Fibroblast of villous mesenchyme (primary cell): ENCODE measurements around the gene RAB35. TPM values are rescaled to one million over a fixed set of nuclear protein-coding genes. Genes with fewer than 3 reads are reported as not detected.
A peak's percentile ranks its signal among the peaks of the same experiment; 100 is the strongest.

Source experiments
- DNase-seq: peaks from one replicate; pipeline ENCODE4 v3.0.0-alpha.2; 2010; ENCODE audit warnings: low read depth
- H3K4me3 ChIP-seq: 2 replicates; pipeline ENCODE4 v1.5.1; 2011; ENCODE audit warnings: low read depth, mild to moderate bottlenecking, low read length
- CTCF ChIP-seq: IDR thresholded peaks from 2 replicates; pipeline ENCODE4 v1.5.1; 2012; ENCODE audit warnings: low read depth, mild to moderate bottlenecking, low read length; ENCODE audit not compliant: insufficient read depth
- total RNA-seq: library from RNA; depleted of rRNA; stranded (reverse); fragments of >200 nt; gene quantifications from 2 replicates; pipeline ENCODE4 v1.2.3, GENCODE V29; 2012

The RAB35 gene
- total RNA-seq, 1 donor, result 24.6 TPM

DNA sequence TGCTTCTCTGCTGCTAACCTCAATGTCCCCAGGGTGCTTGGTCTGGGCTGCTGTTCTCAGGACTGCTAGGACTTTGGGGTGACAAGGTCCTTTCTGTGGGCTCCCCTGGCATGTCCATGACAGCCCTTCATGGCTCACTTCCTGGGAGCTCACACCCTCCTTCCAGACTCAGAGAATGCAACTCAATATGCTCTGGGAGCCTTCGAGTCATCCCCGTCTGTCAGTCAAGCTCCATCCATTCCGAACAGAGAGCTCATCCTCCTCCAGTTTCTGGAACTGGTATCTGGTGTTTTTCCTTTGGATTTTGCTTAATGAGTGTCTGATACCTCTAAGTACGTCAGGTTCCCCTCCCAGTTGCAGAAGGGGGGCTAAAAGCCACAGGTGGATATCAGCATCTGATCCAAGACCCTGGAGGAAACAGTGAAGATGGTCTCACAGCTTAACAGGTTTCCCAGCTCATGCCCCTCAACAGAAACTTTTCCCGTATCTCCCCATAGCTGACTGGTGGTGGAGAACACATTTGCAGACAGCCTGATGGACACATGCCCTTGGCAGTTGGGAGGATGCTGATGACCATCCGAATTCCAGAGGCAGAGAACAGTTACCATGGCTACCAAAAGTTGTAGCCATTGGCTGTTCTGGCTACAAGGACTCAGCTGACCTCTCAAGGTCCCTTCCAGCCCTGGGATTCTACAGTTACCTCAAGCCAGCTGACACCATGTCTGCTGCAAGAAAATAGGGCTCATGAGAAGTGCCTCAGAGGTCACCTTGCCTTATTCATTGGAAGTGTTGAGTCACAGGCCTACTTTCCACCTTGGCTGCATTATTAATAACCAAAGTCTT is 9.5 kb upstream of the RAB35 start:
- no peak for TF ChIP-seq CTCF
- H3K4me3 ChIP-seq, result no peak overlapping the region
- peak; percentile 17 for DNase-seq

DNA sequence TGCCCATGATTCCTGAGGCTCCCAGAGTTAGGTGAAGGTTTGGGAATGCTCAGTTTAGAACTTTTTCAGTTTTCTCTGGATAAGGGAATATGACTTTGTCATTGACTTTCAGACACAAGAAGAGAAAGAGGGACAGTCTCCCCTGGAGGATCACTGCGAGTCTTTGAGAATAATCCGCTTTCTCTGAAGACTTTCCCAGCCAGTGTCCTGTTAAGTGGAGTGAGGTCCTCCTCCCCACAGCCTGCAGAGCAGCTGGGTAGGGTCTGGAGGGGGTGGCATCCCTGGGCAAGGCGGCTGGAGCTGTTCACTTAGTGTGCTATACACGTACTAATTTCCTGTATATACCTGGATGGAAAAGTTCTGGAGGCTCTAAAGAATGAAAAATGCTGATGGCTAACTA is 8.5 kb upstream of the RAB35 start:
- no peak overlapping the region for H3K4me3 ChIP-seq
- no peak for TF ChIP-seq CTCF
- DNase-seq, result no peak

GRCh38 chr12:120121766-120122293 is 5.3 kb upstream of the RAB35 start:
- no peak overlapping the region for H3K4me3 ChIP-seq
- TF ChIP-seq CTCF, result no peak
- DNase-seq, result peak; percentile 34

DNA sequence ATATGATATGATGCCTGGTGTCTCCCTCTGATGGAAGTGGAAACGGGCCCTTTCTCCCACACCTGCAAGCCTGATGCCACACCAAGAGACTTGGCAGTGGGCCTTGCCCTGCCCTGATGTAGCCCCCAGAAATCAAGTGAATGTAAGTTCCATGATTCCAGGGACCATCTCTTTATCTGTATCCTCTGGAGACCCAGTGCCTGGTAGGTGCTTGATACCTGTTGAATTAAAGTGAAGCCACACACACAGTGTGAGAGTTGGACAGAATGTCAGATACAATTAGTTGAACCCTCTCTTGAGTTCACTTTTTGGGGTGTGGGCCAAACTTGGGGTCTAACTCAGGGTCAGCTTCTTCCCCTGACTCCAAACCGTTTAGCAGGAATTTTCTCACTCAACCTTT is 4.8 kb upstream of the RAB35 start:
- no peak for TF ChIP-seq CTCF
- no peak for DNase-seq
- H3K4me3 ChIP-seq, result no peak overlapping the region

DNA sequence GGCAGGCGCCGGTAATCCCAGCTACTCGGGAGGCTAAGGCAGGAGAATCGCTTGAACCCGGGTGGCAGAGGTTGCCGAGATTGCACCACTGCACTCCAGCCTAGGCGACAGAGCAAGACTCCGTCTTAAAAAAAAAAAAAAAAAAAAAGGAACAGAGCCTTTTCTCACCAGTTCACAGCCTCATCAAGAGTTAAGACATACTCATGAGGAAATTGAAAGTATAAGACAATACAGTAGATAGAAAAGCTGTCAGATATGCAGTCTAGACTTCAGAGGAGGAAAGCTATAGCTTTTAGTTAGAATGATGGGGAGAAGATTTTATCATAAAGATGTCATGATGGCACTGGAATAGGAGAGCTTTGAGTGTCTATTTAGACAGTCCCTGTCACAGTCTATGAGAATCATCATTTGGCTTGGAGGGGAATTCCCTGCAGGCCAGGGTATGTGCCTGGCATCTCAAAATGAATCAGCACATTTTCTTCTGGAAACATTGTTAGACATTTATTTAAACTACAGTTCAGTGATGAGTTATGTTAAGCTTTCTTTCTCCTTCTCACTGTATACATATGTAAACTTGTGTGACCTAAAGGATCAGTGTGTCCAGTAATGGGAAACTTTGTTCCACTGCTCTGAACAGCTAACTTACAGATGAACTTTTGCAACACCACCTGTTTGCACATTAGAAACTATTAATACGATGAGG is 2.9 kb upstream of the RAB35 start:
- no peak for TF ChIP-seq CTCF
- H3K4me3 ChIP-seq, result no peak overlapping the region
- peak; percentile 76 for DNase-seq

DNA sequence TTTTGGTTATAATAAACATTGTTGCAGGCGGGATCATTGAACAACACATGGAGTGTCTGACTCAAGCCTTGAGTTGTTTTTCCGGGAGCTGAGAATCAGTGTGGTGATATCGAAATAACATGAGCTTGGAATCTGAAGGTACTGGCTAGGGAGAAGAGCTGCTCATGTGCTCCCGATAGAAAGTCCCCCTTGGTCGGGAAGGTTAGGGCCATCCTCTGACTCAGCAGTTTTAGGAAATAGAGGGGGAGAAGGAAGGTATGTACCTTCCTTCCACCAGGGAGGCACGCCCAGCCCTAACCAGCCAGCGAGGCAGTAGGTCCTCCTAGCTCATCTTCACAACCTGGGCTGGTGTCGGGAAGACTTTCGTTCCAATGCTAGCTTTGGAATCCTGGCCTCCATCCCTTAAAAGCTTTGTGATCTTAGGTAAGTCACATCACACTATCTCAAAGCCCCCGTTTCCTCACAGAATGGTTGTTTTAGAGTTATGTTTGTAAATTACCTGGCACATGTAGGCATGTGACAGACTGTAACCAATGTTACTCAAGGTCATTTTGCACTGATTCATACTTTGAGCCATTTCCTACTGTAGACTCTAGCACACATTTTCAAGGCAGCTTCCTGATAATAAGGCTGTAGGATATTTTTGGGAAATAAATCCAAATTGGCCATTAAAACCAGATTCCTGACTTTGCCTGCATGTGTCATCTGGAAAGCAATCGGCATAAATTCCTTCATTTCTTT is 1.9 kb upstream of the RAB35 start:
- peak overlapping the region; percentile 83 for H3K4me3 ChIP-seq
- peak; percentile 62 for DNase-seq
- TF ChIP-seq CTCF, result no peak
